Measurements from ENCODE around the gene SKIDA1.
A peak's percentile ranks its signal among the peaks of the same experiment; 100 is the strongest.

Gene SKIDA1

DNA sequence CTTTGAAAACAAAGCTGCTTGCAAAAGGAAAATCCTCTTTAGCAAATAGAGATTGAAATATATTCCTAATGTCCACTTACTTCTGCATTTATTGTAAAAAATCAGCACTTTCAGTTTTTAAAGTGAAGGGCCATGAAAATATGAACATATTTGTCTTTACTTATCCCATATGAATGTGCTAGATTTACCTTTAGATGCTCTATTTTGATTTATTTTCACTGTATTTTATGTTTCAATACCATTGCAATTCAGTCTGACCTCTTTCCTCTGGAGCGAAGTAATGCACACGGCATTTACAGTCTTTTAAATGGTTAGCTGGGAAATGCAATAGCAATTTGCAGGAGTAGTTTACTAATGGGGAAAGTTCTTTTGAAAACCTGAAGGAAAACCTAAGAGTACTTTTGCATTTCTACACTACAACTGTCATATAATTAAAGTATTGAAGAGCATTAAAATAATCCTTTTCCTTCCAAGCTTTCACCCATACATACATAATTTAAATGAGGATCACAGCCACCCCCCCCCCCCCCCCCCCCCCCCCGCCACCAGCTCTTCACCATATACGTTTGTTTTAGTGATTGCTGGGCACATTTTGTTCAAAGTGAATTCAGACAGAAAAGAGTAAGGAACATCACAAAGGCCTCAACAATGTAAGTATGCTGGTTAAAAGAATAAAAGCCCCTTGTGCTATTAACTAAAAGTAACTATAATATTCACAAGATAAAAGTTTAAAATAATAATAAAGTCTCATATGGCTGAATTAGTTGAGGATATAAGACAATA lies 3.5 kb downstream of the SKIDA1 start:
- no peak for TF ChIP-seq CTCF (conservative IDR thresholded peaks at IDR 0.05; ENCODE audit: low read depth, low read length)
- DNase-seq (ENCODE audit: low read depth), result no peak
- H3K4me3 ChIP-seq (ENCODE audit: low read length), result no peak overlapping the region

DNA sequence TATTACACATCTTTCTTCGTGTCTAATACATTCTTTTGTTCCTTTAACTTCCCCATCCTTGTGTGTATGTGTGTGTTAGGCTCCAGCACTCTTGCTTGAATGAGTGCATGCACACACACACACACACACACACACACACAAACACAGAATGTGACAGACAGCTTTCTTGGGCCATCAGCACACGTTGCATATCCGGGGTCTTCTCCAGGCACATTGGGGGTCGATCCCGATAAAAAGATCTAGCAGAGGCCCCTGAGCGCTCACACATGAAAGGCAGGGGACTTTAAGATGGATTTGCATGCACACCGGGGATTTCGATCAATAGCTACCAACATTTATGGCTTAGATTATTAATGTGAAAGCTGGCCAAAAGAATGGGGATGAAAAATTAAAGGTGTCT lies 4.5 kb downstream of the SKIDA1 start:
- no peak for TF ChIP-seq CTCF (conservative IDR thresholded peaks at IDR 0.05; ENCODE audit: low read depth, low read length)
- DNase-seq (ENCODE audit: low read depth), result no peak
- no peak overlapping the region for H3K4me3 ChIP-seq (ENCODE audit: low read length)

DNA sequence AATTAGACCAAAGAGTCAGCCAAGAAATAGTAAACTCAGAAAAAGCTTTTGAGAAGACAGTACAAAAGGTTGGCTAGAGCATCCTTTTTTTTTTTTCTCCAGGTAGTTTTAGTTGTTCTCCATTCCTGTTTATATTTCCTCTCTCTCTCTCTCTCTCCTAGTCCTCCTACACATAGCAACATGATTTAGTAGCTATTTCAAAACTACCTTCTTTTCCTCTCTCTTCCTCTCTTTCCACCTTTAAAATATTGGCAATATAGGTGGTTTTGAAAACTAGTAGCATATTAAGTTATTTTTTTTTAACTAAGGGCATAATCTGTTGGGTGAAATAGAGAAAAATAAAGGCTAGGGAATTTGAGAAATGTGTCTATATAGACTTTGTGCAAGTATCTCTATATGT lies 5.0 kb downstream of the SKIDA1 start:
- H3K4me3 ChIP-seq (ENCODE audit: low read length), result no peak overlapping the region
- no peak for TF ChIP-seq CTCF (conservative IDR thresholded peaks at IDR 0.05; ENCODE audit: low read depth, low read length)
- DNase-seq (ENCODE audit: low read depth), result no peak

DNA sequence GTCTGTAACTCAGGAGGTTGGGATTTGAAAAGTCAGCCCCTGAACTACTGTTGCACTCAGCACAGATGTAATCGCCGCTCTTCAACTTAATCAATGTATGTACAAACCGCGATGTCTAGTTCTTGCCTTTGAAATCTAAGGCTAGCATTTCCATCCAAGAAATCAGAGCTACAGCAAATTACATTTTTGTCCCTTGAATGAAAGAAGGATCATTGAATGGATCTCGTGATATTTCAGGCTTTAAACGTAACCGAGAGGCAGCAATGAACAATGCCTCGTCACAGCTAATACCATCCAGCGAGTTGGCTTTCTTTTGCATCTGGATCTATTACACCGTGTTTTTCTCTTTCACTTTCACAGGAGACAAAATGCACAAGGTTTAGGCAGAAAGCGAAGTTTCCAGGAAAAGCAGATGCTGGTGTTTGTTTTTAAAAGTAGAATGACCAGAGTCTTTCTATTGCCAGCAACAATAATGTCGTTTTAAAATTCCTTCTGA lies 5.5 kb downstream of the SKIDA1 start:
- no peak for TF ChIP-seq CTCF (conservative IDR thresholded peaks at IDR 0.05; ENCODE audit: low read depth, low read length)
- peak overlapping the region; percentile 63 for H3K4me3 ChIP-seq (ENCODE audit: low read length)
- no peak for DNase-seq (ENCODE audit: low read depth)

DNA sequence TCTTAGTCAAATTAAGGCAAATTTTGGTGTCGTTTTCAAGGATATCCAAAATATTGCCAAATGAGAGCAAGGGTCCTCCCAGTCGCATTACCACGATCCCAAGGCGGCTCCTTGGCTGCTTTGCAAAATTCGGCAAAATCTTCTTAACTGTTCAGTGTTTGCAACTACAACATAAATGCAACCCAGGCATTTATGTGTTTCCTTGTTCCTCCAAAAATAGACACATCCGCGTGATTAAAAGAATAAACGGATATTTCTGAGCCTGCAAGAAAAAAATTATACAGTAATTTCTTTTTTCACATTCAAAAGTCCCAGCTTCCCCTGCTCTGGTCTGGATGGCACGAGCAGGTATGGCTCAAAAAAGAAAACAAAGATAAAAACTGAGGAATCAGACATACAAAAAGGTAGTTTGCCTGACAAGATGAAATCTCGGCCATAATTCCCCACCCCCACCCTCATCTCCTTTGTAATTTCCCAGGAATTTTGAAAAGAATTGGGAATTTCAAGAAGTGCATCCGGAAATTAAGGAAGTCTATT lies 6.0 kb downstream of the SKIDA1 start:
- DNase-seq (ENCODE audit: low read depth), result no peak
- H3K4me3 ChIP-seq (ENCODE audit: low read length), result peak overlapping the region; percentile 63
- no peak for TF ChIP-seq CTCF (conservative IDR thresholded peaks at IDR 0.05; ENCODE audit: low read depth, low read length)

- no peak for TF ChIP-seq CTCF (conservative IDR thresholded peaks at IDR 0.05; ENCODE audit: low read depth, low read length)
- H3K4me3 ChIP-seq (ENCODE audit: low read length), result peak overlapping the region; percentile 63
- DNase-seq (ENCODE audit: low read depth), result no peak
These were observed 6.7 kb downstream of the SKIDA1 start for GRCh38 chr10:21518641-21519396.

Measured in retinal pigment epithelial cell (primary cell).